ENCODE results near the gene HIGD1B.

DNA sequence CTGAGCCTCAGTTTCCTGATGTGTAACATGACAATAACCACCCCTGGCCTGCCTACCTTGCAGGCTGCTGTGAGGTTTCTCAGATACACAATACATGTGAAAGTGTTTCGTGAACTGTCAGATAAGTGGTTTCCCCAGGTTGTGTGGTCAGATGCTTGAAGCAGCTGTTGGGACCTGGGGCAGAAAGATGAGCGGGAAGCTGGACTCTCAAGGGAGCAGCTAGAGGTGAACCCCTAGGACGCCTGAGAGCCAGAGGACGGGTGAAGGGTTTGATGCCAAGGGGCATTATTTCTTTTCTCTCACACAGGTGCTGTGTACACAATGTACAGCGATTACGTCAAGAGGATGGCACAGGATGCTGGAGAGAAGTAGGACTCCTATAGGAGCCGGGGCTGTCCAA lies 2.3 kb downstream of the HIGD1B start:
- TF ChIP-seq CTCF (IDR thresholded peaks at IDR 0.05; ENCODE audit: low read length), result no peak
- no peak for TF ChIP-seq EZH2 (IDR thresholded peaks at IDR 0.05; ENCODE audit: borderline replicate concordance, low read length)

All from OCI-LY1 (cell line).